Left ventricle myocardium inferior (tissue), 1 donor: ENCODE results near the gene EPB41L4A. TPM values are rescaled to one million over a fixed set of nuclear protein-coding genes. Genes with fewer than 3 reads are reported as not detected.
A peak's percentile ranks its signal among the peaks of the same experiment; 100 is the strongest.

Experiments used
- DNase-seq: peaks from one replicate; pipeline ENCODE4 v3.0.0-alpha.2; 2020
- H3K27ac ChIP-seq: fragments of 200-600 bp; replicated peaks from 2 replicates; pipeline ENCODE4 v1.8.0; 2021
- H3K27me3 ChIP-seq: fragments of 200-600 bp; 2 replicates; pipeline ENCODE4 v1.8.0; 2021; ENCODE audit warnings: low read depth
- H3K36me3 ChIP-seq: fragments of 200-600 bp; 2 replicates; pipeline ENCODE4 v1.8.0; 2021
- H3K4me1 ChIP-seq: fragments of 200-600 bp; 2 replicates; pipeline ENCODE4 v1.8.0; 2021
- H3K4me3 ChIP-seq: fragments of 200-600 bp; 2 replicates; pipeline ENCODE4 v1.8.0; 2021; ENCODE audit warnings: mild to moderate bottlenecking, moderate library complexity
- H3K9me3 ChIP-seq: fragments of 200-600 bp; replicated peaks from 2 replicates; pipeline ENCODE4 v1.8.0; 2021
- intact Hi-C: fragments of 100-400 bp; cut with micrococcal nuclease; formaldehyde crosslinking; loops from one replicate; pipeline ENCODE4 v1.11.0; 2022
- total RNA-seq: library from RNA; stranded (reverse); fragmentation: NEBNext Ultra II Directional; extraction: Animal tissue kit (Norgen Biotek cat#: 25700); gene quantifications from one replicate; pipeline ENCODE4 v1.2.1, GENCODE V29; 2021
- TF ChIP-seq, protein P1 (sequence below): fragments of 200-600 bp; IDR thresholded peaks from 2 replicates; pipeline ENCODE4 v1.8.0; 2021; ENCODE audit warnings: antibody characterized with exemption, mild to moderate bottlenecking, borderline replicate concordance
- donor health status: DM: no; HTN: yes; CAD: no; lungs with severe emphysema.

EPB41L4A gene
- total RNA-seq, 1 donor from 2014 or later: 17.8 TPM

DNA sequence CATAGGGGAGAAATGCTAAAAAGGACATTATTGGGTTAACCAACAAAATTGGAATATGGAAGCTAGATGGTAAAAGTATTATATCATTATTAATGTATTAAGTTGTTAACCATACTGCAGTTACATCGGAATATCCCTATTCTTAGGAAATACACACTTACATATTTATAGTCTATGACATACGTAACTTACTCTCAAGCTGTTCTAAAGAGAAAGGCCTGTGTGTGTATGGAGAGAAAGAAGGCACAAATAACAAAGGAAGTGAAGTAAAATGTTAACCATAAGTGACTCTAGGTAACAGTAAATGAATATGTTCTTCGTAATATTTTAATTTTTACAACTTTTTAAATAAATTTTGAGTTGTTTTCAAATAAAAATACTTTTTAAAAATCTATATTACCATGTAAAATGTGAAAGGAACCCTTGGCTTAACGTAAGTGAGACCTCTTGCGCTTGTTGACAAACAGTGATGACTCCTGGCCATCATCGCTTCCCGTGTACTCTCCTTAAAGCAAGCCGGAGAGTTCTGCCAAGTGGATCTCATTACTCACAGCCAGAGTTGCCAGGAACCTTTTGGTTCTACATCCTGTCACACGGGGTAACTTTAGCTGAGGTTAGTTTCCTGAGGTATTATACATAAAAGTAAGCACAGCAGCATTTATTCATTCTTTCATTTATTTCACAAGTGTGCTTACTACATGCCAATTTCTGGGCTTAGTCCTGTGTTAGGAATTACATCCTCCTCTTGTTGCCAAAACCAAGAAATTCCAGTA, 165.4 kb downstream of the EPB41L4A start:
- Histone ChIP-seq H3K27me3 (no peaks in the 10 kb centered on the region), H3K4me1 (peaks cover 53% of the 10 kb centered on the region), H3K4me3 (no peak overlapping the region), H3K9me3 (no peaks in the 10 kb centered on the region), H3K27ac (peak overlapping the region; percentile 72), H3K36me3 (no peaks in the 10 kb centered on the region)
- TF ChIP-seq, protein P1, sequence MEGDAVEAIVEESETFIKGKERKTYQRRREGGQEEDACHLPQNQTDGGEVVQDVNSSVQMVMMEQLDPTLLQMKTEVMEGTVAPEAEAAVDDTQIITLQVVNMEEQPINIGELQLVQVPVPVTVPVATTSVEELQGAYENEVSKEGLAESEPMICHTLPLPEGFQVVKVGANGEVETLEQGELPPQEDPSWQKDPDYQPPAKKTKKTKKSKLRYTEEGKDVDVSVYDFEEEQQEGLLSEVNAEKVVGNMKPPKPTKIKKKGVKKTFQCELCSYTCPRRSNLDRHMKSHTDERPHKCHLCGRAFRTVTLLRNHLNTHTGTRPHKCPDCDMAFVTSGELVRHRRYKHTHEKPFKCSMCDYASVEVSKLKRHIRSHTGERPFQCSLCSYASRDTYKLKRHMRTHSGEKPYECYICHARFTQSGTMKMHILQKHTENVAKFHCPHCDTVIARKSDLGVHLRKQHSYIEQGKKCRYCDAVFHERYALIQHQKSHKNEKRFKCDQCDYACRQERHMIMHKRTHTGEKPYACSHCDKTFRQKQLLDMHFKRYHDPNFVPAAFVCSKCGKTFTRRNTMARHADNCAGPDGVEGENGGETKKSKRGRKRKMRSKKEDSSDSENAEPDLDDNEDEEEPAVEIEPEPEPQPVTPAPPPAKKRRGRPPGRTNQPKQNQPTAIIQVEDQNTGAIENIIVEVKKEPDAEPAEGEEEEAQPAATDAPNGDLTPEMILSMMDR: no peak
- DNase-seq: peak; percentile 25
- intact Hi-C loops: no loop called here

DNA sequence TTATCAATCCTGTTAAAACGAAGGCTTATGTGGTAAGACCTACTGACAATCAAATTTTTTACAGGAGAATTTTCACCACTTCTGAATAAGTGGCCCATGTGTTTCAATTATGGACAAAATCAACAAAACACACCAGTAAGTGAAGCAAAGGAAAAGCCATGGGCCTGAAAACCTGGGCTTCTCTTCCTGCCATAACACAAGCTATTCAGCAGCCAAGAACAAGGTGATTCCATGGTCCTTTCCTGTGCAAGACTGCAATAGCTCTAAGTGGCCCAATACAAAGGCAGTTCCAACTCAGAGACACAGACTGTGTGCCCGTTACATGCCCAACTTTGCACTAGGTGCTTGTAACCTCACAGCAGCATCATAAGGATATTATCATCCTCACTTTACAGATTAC, 168.5 kb downstream of the EPB41L4A start:
- Histone ChIP-seq H3K27me3 (no peaks in the 10 kb centered on the region), H3K9me3 (no peaks in the 10 kb centered on the region), H3K27ac (no peak overlapping the region), H3K4me3 (no peak overlapping the region), H3K36me3 (no peaks in the 10 kb centered on the region), H3K4me1 (peaks cover 49% of the 10 kb centered on the region)
- TF ChIP-seq, protein P1: no peak
- intact Hi-C loops: no loop called here
- DNase-seq: no peak

DNA sequence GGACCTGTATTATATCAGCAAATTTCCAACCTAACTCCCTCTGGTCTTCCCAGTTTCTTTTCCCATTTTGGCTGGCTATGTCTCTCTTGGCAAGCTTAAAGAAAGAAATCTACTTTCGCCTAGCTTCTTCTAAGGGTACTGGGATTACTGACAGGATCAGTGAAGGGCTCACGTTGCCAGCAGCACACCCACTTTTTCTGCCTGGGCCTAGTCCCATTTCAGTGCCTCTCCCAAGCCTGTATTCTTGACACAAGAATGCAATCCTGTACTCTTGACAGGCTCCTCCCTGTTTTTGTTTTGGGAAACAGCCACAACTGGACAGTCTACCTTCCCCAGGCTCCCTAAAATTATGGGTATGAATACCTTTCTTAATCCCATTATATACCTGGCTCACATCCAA, 170.5 kb downstream of the EPB41L4A start:
- H3K9me3 ChIP-seq: no peaks in the 10 kb centered on the region
- TF ChIP-seq, protein P1: no peak
- peak overlapping the region; percentile 30 for H3K27ac ChIP-seq
- intact Hi-C loops: no loop called here
- no peaks in the 10 kb centered on the region for H3K27me3 ChIP-seq
- DNase-seq: no peak
- H3K4me3 ChIP-seq: no peak overlapping the region
- H3K4me1 ChIP-seq: peaks cover 37% of the 10 kb centered on the region
- peaks cover 6% of the 10 kb centered on the region for H3K36me3 ChIP-seq

DNA sequence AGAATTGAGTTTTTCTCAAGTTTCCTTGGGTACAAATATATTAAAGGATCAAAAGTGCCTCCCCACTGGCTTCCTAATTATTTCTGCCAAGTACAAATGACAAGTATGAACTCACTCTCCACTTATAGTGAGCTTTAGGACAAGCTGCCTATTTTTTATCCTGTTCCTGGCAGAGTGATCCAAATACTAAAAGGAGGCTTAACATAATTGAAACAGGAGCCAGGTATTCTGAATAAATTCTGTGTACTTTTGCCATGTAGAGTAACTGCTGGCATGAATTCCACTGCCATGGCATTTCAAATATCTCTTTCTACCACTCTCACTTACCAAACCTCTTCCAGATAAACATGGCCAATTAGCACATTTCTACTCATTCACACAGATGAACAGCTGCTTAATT, 171.1 kb downstream of the EPB41L4A start:
- peak overlapping the region; percentile 30 for H3K27ac ChIP-seq

DNA sequence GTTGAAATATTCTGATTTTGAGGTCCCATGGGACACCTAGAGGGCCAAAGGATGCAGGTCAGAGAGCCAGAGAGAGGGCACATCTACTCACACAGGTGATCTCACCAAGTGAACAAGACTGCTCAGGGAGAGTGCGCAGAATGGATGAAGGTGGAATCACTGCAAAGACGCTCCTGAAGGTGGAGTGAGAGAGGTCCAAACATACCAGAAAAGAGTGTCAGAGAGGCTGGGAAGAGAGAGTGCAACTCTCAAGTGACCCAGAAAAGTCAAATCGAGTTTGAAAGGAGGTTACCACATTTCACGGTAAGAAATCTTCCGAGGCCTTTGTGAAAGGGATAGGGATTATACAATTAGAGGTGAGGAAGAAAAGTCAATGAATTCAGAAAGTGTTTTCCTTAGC, 173.4 kb downstream of the EPB41L4A start:
- no peak for DNase-seq
- Histone ChIP-seq H3K4me1 (peaks cover 28% of the 10 kb centered on the region), H3K4me3 (no peak overlapping the region), H3K27ac (no peak overlapping the region), H3K36me3 (peaks cover 6% of the 10 kb centered on the region), H3K27me3 (no peaks in the 10 kb centered on the region), H3K9me3 (no peaks in the 10 kb centered on the region)
- TF ChIP-seq, protein P1: no peak
- intact Hi-C loops: no loop called here

More for the DNA sequence above, 171.1 kb downstream of the EPB41L4A start:
- peaks cover 30% of the 10 kb centered on the region for H3K4me1 ChIP-seq
- intact Hi-C loops: no loop called here
- H3K4me3 ChIP-seq: no peak overlapping the region
- H3K27me3 ChIP-seq: no peaks in the 10 kb centered on the region
- TF ChIP-seq, protein P1: no peak
- H3K36me3 ChIP-seq: peaks cover 6% of the 10 kb centered on the region
- no peak for DNase-seq
- H3K9me3 ChIP-seq: no peaks in the 10 kb centered on the region
